B cell (primary cell): ENCODE results near the gene KRTDAP. TPM values are rescaled to one million over a fixed set of nuclear protein-coding genes. Genes with fewer than 3 reads are reported as not detected.

ENCODE experiments used
- ATAC-seq: fragments of 200-7000 bp; cut with Tn5 transposase; one replicate; pipeline ENCODE4 v1.10.0; 2021; ENCODE audit warnings: low read depth, mild to moderate bottlenecking, moderate number of reproducible peaks, moderate library complexity
- CTCF ChIA-PET: fragments of 350-600 bp; sonication (Branson Sonifier 250); formaldehyde crosslinking; loops from one replicate; lab custom pipeline; 2021; ENCODE audit warnings: antibody characterized with exemption, inconsistent platforms; lab: Charles Lee
- POLR2A ChIA-PET: fragments of 350-600 bp; sonication (Branson Sonifier 250); formaldehyde crosslinking; loops from one replicate; lab custom pipeline; 2021; ENCODE audit warnings: antibody characterized with exemption; lab: Charles Lee
- DNase-seq: peaks from one replicate; pipeline ENCODE4 v3.0.0; 2013
- H2AFZ ChIP-seq: 2 replicates; pipeline ENCODE4 v1.6.1; 2012; ENCODE audit warnings: mild to moderate bottlenecking, low read depth, low read length; ENCODE audit not compliant: insufficient read depth, poor library complexity, severe bottlenecking
- H3K27ac ChIP-seq, 2 donors: 1 replicate in 1 of 2; 2 replicates in 1 of 2; pipeline ENCODE4 v1.5.1; 2012 to 2013; ENCODE audit warnings: low read length in 2 of 2, mild to moderate bottlenecking in 2 of 2, moderate library complexity in 1 of 2
- H3K27me3 ChIP-seq, 4 experiments: fragments of 200-600 bp in 1 of 4; sonication (generic) in 1 of 4; replicated peaks in 1 of 4; 1 replicate in 2 of 4; 2 replicates in 2 of 4; pipeline versions ENCODE4 v1.6.1 to v1.7.0; 2013 to 2016; ENCODE audit warnings: low read length in 3 of 4, mild to moderate bottlenecking in 2 of 4, mixed read lengths in 1 of 4, moderate library complexity in 1 of 4; ENCODE audit not compliant: insufficient read depth in 4 of 4, control insufficient read depth in 3 of 4; ENCODE audit errors: control extremely low read depth in 1 of 4
- H3K36me3 ChIP-seq, 2 experiments: replicated peaks in 1 of 2; 1 replicate in 1 of 2; 2 replicates in 1 of 2; pipeline versions ENCODE4 v1.6.1 to v1.7.1; 2013; ENCODE audit warnings: low read length in 1 of 2; ENCODE audit not compliant: insufficient read depth in 2 of 2, control insufficient read depth in 1 of 2; ENCODE audit errors: control extremely low read depth in 1 of 2, extremely low read depth in 1 of 2
- H3K4me1 ChIP-seq, 2 donors: fragments of 200-600 bp in 1 of 2; sonication (generic) in 1 of 2; 1 replicate in 1 of 2; 2 replicates in 1 of 2; pipeline versions ENCODE4 v1.5.1 to v1.6.1; 2013 to 2017; ENCODE audit warnings: low read length in 2 of 2; ENCODE audit not compliant: control insufficient read depth in 2 of 2, insufficient read depth in 2 of 2
- H3K4me2 ChIP-seq: replicated peaks from 2 replicates; pipeline ENCODE3; 2012; ENCODE audit warnings: mild to moderate bottlenecking, low read depth, low read length; ENCODE audit not compliant: poor library complexity, severe bottlenecking
- H3K4me3 ChIP-seq, 5 experiments: fragments of 200-600 bp in 1 of 5; sonication (generic) in 1 of 5; 1 replicate in 3 of 5; 2 replicates in 2 of 5; pipeline versions ENCODE4 v1.5.1 to v1.7.0; 2011 to 2016; ENCODE audit warnings: low read length in 4 of 5, mild to moderate bottlenecking in 4 of 5, low read depth in 2 of 5, control low read depth in 1 of 5, moderate library complexity in 1 of 5; ENCODE audit not compliant: insufficient read depth in 1 of 5; ENCODE audit errors: control extremely low read depth in 1 of 5, extremely low read depth in 1 of 5
- H3K79me2 ChIP-seq: fragments of 200-600 bp; sonication (generic); one replicate; pipeline ENCODE4 v1.6.0; 2016; ENCODE audit warnings: low read length; ENCODE audit not compliant: control insufficient read depth, insufficient read depth
- H3K9ac ChIP-seq: fragments of 200-600 bp; sonication (generic); 2 replicates; pipeline ENCODE4 v1.6.1; 2017; ENCODE audit warnings: mild to moderate bottlenecking, low read length, moderate library complexity
- H3K9me3 ChIP-seq, 3 donors: one replicate each; pipeline versions ENCODE4 v1.6.1 to v1.7.1; 2013; ENCODE audit warnings: low read length in 2 of 3; ENCODE audit not compliant: control insufficient read depth in 2 of 3, insufficient read depth in 1 of 3; ENCODE audit errors: control extremely low read depth in 1 of 3
- H4K20me1 ChIP-seq: 2 replicates; pipeline ENCODE4 v1.6.0; 2012; ENCODE audit warnings: mild to moderate bottlenecking, low read length; ENCODE audit not compliant: insufficient read depth, control insufficient read depth, poor library complexity, severe bottlenecking
- H3K27ac Mint-ChIP-seq: one replicate; pipeline ENCODE4 v1.8.0; 2021; ENCODE audit warnings: mixed read lengths
- H3K27me3 Mint-ChIP-seq: one replicate; pipeline ENCODE4 v1.8.0; 2021; ENCODE audit warnings: mixed read lengths
- H3K4me1 Mint-ChIP-seq: one replicate; pipeline ENCODE4 v1.8.0; 2021; ENCODE audit warnings: mixed read lengths
- H3K4me3 Mint-ChIP-seq: one replicate; pipeline ENCODE4 v1.8.0; 2021; ENCODE audit warnings: mixed read lengths
- H3K9me3 Mint-ChIP-seq: one replicate; pipeline ENCODE4 v1.8.0; 2022; ENCODE audit warnings: mixed read lengths; ENCODE audit not compliant: insufficient read depth
- EZH2 ChIP-seq: IDR thresholded peaks from 2 replicates; pipeline ENCODE4 v1.6.1; 2012; ENCODE audit warnings: borderline replicate concordance, low read depth, mild to moderate bottlenecking, moderate library complexity, low read length; ENCODE audit not compliant: insufficient read depth, poor library complexity, severe bottlenecking
- WGBS: methylation state at CpG from one replicate; pipeline ENCODE4 v1.1.5; 2013; ENCODE audit warnings: missing lambda C conversion rate; ENCODE audit not compliant: insufficient coverage; 5-methylcytosine and 5-hydroxymethylcytosine counted together
- intact Hi-C: fragments of 100-400 bp; cut with micrococcal nuclease; formaldehyde crosslinking; loops from one replicate; pipeline ENCODE4 v1.10.0; 2022
- polyA plus RNA-seq: library from polyadenylated mRNA; depleted of rRNA; stranded (reverse); fragments of >200 nt; gene quantifications from 2 replicates; pipeline ENCODE4 v1.2.3, GENCODE V29; 2012
- total RNA-seq, 2 donors: library from RNA; stranded (reverse); fragments of 120-200 nt in 1 of 2; gene quantifications; 1 replicate in 1 of 2; 2 replicates in 1 of 2; pipeline versions ENCODE4 v1.2.3 to v1.2.4, GENCODE V29; 2013 to 2022
- TF ChIP-seq, protein P1 (sequence below): fragments of 200-600 bp; IDR thresholded peaks from one replicate; pipeline ENCODE4 v1.8.0; 2022; ENCODE audit warnings: antibody characterized with exemption, mild to moderate bottlenecking

KRTDAP gene
- total and polyA plus RNA-seq, 2 donors (not counting 1 experiment from before 2014, with no cell fraction given) = not detected

- H4K20me1 ChIP-seq = no peaks in the 10 kb centered on the region
- intact Hi-C loops = no loop called here
- no peaks in the 10 kb centered on the region for H3K9me3 Mint-ChIP-seq
- ChIA-PET CTCF (no interaction called here), POLR2A (interaction anchor here (0.6 kb wide), 1 partner anchor 301 kb away, joined by 3 read pairs; no protein-coding TSS in a partner anchor)
- H2AFZ ChIP-seq = no peak overlapping the region
- H3K4me1 Mint-ChIP-seq = peaks cover 21% of the 10 kb centered on the region
- H3K4me2 ChIP-seq = no peak overlapping the region
- H3K4me3 ChIP-seq = no peak overlapping the region
- H3K36me3 ChIP-seq = peaks cover 0 to 3% of the 10 kb centered on the region in 2 experiments
- H3K27me3 ChIP-seq = peaks cover 0 to 1% (median under 1%) of the 10 kb centered on the region in 4 experiments
- no peaks in the 10 kb centered on the region for H3K79me2 ChIP-seq
- H3K27ac Mint-ChIP-seq = no peak overlapping the region
- H3K9me3 ChIP-seq = peaks cover 0 to under 1% (median 0%) of the 10 kb centered on the region in 3 donors
- no peak overlapping the region for H3K4me3 Mint-ChIP-seq
- WGBS = no CpG with 5 or more reads among the region's 6 CpGs
- TF ChIP-seq, protein P1, sequence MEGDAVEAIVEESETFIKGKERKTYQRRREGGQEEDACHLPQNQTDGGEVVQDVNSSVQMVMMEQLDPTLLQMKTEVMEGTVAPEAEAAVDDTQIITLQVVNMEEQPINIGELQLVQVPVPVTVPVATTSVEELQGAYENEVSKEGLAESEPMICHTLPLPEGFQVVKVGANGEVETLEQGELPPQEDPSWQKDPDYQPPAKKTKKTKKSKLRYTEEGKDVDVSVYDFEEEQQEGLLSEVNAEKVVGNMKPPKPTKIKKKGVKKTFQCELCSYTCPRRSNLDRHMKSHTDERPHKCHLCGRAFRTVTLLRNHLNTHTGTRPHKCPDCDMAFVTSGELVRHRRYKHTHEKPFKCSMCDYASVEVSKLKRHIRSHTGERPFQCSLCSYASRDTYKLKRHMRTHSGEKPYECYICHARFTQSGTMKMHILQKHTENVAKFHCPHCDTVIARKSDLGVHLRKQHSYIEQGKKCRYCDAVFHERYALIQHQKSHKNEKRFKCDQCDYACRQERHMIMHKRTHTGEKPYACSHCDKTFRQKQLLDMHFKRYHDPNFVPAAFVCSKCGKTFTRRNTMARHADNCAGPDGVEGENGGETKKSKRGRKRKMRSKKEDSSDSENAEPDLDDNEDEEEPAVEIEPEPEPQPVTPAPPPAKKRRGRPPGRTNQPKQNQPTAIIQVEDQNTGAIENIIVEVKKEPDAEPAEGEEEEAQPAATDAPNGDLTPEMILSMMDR = no peak
- TF ChIP-seq EZH2 = no peak
- DNase-seq (no peak), ATAC-seq (no peak)
- H3K4me1 ChIP-seq = peaks cover under 1 to 16% of the 10 kb centered on the region in 2 donors
- H3K27me3 Mint-ChIP-seq = peaks cover 3% of the 10 kb centered on the region
- H3K9ac ChIP-seq = no peak overlapping the region
- no peak overlapping the region for H3K27ac ChIP-seq
Observed at GRCh38 chr19:35539314-35539713, 49.0 kb upstream of the KRTDAP start.

GRCh38 chr19:35534803-35535480, 44.7 kb upstream of the KRTDAP start:
- Histone ChIP-seq H2AFZ (no peak overlapping the region), H3K27ac (no peak overlapping the region), H3K9ac (no peak overlapping the region), H3K27me3 (peaks cover 0 to 18% (median 1%) of the 10 kb centered on the region in 4 experiments), H3K79me2 (no peaks in the 10 kb centered on the region), H3K36me3 (peaks cover 0 to 1% of the 10 kb centered on the region in 2 experiments), H4K20me1 (no peaks in the 10 kb centered on the region), H3K9me3 (peaks cover 0 to 2% (median 0%) of the 10 kb centered on the region in 3 donors), H3K4me3 (no peak overlapping the region), H3K4me1 (peaks cover 10 to 19% of the 10 kb centered on the region in 2 donors), H3K4me2 (no peak overlapping the region)
- Mint-ChIP-seq H3K4me1 (peaks cover 20% of the 10 kb centered on the region), H3K9me3 (no peaks in the 10 kb centered on the region), H3K27ac (no peak overlapping the region), H3K27me3 (peaks cover 24% of the 10 kb centered on the region), H3K4me3 (no peak overlapping the region)
- TF ChIP-seq, protein P1 = no peak
- no peak for TF ChIP-seq EZH2
- DNase-seq = no peak
- intact Hi-C loops = no loop called here
- ChIA-PET POLR2A (interaction anchor here (0.5 kb wide), 1 partner anchor 16 kb away, joined by 3 read pairs; no protein-coding TSS in a partner anchor), CTCF (interaction anchor here (0.7 kb wide), 2 partner anchors 14 to 15 kb away, joined by 3 read pairs; no protein-coding TSS in a partner anchor)
- 90% methylated on average over 7 of the region's 10 CpGs for WGBS
- no peak for ATAC-seq
